ENCODE data around the gene TVP23C. TPM values are rescaled to one million over a fixed set of nuclear protein-coding genes. Genes with fewer than 3 reads are reported as not detected.
A peak's percentile ranks its signal among the peaks of the same experiment; 100 is the strongest.

The TVP23C gene
- total RNA-seq, 4 donors from 2014 or later: 37.9 to 99.0 (median 67.4) TPM

- no peak for TF ChIP-seq POLR2A (IDR thresholded peaks at IDR 0.05)
- TF ChIP-seq, protein P1, sequence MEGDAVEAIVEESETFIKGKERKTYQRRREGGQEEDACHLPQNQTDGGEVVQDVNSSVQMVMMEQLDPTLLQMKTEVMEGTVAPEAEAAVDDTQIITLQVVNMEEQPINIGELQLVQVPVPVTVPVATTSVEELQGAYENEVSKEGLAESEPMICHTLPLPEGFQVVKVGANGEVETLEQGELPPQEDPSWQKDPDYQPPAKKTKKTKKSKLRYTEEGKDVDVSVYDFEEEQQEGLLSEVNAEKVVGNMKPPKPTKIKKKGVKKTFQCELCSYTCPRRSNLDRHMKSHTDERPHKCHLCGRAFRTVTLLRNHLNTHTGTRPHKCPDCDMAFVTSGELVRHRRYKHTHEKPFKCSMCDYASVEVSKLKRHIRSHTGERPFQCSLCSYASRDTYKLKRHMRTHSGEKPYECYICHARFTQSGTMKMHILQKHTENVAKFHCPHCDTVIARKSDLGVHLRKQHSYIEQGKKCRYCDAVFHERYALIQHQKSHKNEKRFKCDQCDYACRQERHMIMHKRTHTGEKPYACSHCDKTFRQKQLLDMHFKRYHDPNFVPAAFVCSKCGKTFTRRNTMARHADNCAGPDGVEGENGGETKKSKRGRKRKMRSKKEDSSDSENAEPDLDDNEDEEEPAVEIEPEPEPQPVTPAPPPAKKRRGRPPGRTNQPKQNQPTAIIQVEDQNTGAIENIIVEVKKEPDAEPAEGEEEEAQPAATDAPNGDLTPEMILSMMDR (IDR thresholded peaks at IDR 0.05): no peak
- DNase-seq: no peak
- intact Hi-C loops (cut with DNase I): no loop called here
- Histone ChIP-seq H3K27me3 (no peaks in the 10 kb centered on the region), H3K9me3 (no peaks in the 10 kb centered on the region), H3K4me1 (peaks cover 2 to 10% of the 10 kb centered on the region in 2 donors), H3K4me3 (replicated peaks in 1 of 3) (no peak overlapping the region), H3K36me3 (no peaks in the 10 kb centered on the region), H3K27ac (no peak overlapping the region)
- WGBS, 2 donors: 68 to 84% methylated on average over 4 of the region's 4 CpGs
Measured at GRCh38 chr17:15485045-15485444, 78.2 kb downstream of the TVP23C start.

DNA sequence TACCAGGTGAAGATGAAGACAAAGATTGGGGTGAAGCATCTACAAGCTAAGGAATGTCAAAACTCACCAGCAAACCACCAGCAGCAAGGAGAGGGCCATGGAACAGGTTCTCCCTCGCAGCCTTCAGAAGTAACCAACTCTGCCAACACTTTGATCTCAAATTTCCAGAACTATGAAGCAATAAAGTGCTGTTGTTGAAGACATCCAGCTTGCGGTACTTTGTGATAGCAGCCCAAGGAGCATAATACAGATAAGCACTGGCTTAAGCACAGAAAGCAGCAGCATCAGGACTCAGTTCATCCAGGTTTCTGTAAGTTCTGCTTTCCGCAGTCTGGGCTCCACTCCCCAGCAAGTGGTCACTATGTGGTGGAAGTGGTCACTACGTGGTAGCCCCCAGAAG, 79.9 kb downstream of the TVP23C start:
- Histone ChIP-seq H3K4me3 (replicated peaks in 1 of 3) (no peak overlapping the region), H3K4me1 (peaks cover 8 to 22% of the 10 kb centered on the region in 2 donors), H3K36me3 (no peaks in the 10 kb centered on the region), H3K27me3 (no peaks in the 10 kb centered on the region), H3K9me3 (no peaks in the 10 kb centered on the region), H3K27ac (no peak overlapping the region)
- intact Hi-C loops (cut with DNase I): no loop called here
- 44 to 62% methylated on average over 3 to 4 of the region's 4 CpGs for WGBS, 2 donors
- no peak for DNase-seq
- no peak for TF ChIP-seq POLR2A (IDR thresholded peaks at IDR 0.05)
- TF ChIP-seq, protein P1 (IDR thresholded peaks at IDR 0.05): no peak

GRCh38 chr17:15482476-15482875, 80.8 kb downstream of the TVP23C start:
- WGBS, 2 donors: 76 to 80% methylated on average over 6 of the region's 6 CpGs

DNA sequence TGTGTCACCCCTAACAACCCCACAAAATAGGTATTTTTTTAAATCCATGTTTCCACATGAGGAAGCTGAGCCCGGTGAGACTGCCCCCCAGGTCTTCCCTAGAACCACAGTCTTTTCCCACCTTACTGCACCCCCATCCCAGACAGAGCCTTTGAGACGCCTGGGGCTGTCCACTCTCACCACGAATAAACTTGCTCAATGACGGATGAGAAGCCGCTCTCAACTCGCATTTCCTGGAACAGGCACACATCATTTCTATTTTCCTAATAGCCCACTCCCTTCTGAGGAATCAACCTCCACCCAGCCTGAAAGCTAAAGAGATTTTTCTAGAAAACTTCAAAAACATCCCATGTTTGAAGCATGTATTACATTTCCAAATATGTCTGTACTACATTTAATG, 81.8 kb downstream of the TVP23C start:
- H3K4me1 ChIP-seq: peaks cover 8 to 19% of the 10 kb centered on the region in 2 donors
- no peak overlapping the region for H3K4me3 ChIP-seq (replicated peaks in 1 of 3)
- no peaks in the 10 kb centered on the region for H3K36me3 ChIP-seq
- TF ChIP-seq, protein P1 (IDR thresholded peaks at IDR 0.05): no peak
- no peak for TF ChIP-seq POLR2A (IDR thresholded peaks at IDR 0.05)
- intact Hi-C loops (cut with DNase I): no loop called here
- H3K27me3 ChIP-seq: no peaks in the 10 kb centered on the region
- 89 to 90% methylated on average over 6 of the region's 6 CpGs for WGBS, 2 donors
- DNase-seq: no peak
- H3K27ac ChIP-seq: no peak overlapping the region
- no peaks in the 10 kb centered on the region for H3K9me3 ChIP-seq

More at GRCh38 chr17:15482476-15482875, 80.8 kb downstream of the TVP23C start:
- intact Hi-C loops (cut with DNase I): no loop called here
- H3K27me3 ChIP-seq: no peaks in the 10 kb centered on the region
- H3K9me3 ChIP-seq: no peaks in the 10 kb centered on the region
- no peak for DNase-seq
- H3K36me3 ChIP-seq: no peaks in the 10 kb centered on the region
- TF ChIP-seq POLR2A (IDR thresholded peaks at IDR 0.05): no peak
- TF ChIP-seq, protein P1 (IDR thresholded peaks at IDR 0.05): no peak
- no peak overlapping the region for H3K27ac ChIP-seq
- H3K4me1 ChIP-seq: peaks cover 8 to 19% of the 10 kb centered on the region in 2 donors
- no peak overlapping the region for H3K4me3 ChIP-seq (replicated peaks in 1 of 3)

- 49 to 57% methylated on average over 6 of the region's 6 CpGs for WGBS, 2 donors
- peak; percentile 19 to 22 for DNase-seq
- no peaks in the 10 kb centered on the region for H3K9me3 ChIP-seq
- TF ChIP-seq, protein P1 (IDR thresholded peaks at IDR 0.05): no peak
- no peak for TF ChIP-seq POLR2A (IDR thresholded peaks at IDR 0.05)
- no peak overlapping the region for H3K4me3 ChIP-seq (replicated peaks in 1 of 3)
- intact Hi-C loops (cut with DNase I): no loop called here
- H3K4me1 ChIP-seq: peaks cover 8 to 19% of the 10 kb centered on the region in 2 donors
- no peaks in the 10 kb centered on the region for H3K36me3 ChIP-seq
- peak overlapping the region in 1 of 3 donors; percentile 41 for H3K27ac ChIP-seq
- no peaks in the 10 kb centered on the region for H3K27me3 ChIP-seq
Measured at GRCh38 chr17:15480204-15480603, 83.1 kb downstream of the TVP23C start.
